Measurements from ENCODE around the gene CPN2.

Gene CPN2

DNA sequence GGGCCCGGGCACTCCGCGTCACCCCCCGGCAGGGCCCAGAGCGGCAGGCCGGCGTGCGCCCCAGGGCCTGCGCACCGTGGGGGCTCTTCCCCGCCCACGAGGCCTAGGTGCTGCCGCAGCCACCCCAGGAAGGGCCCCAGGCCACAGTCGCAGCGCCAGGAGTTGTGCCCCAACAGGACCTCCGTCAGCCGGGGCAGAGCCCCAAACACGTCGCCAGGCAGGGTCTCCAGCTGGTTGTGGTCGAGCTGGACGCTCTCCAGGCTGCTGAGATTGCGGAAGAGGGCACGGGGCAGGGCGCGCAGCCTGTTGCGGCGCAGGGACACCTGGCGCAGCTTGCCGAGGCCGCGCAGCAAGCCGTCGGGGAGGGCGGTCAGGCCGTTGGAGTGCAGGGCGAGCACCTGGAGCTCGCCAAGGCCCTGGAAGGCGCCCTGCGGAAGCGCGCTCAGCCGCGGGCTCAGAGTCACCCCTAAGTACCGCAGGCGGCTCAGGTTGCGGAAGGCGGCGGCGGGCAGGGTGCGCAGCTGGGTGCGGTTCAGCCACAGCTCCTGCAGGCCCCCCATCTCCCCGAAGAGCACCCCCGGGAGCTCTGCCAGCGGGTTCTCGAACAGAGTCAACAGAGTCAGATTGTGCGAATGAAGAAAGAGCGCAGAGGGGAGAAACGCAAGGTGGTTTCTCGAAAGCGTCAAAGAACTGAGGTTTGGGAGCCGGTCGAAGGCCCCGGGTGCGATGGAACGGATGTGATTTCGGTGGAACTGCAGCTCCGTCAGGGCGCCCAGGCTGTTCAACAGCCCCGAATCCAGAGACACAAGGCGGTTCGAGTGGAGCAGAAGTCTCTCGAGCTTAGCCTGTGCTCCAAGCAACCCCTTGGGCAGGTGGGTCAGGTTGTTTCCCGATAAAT is 46.0 kb upstream of the CPN2 start:
- H3K27me3 ChIP-seq (ENCODE audit: insufficient read depth, poor library complexity, severe bottlenecking): peaks cover 7% of the 10 kb centered on the region
- 0 out of 3 replicates have a peak, but pooled peaks have one; percentile 22 for ATAC-seq (ENCODE audit: low read depth)
- no peaks in the 10 kb centered on the region for H3K9me3 ChIP-seq (ENCODE audit: severe bottlenecking)
- H3K4me3 ChIP-seq (ENCODE audit: severe bottlenecking): no peak overlapping the region
- no peak for TF ChIP-seq CTCF (IDR thresholded peaks at IDR 0.05; ENCODE audit: poor library complexity, severe bottlenecking)
- no peak for DNase-seq (ENCODE audit: low spot score)
- no peaks in the 10 kb centered on the region for H3K36me3 ChIP-seq (ENCODE audit: low read depth)
- H3K27ac ChIP-seq (ENCODE audit: poor library complexity, severe bottlenecking): no peak overlapping the region
- H3K4me1 ChIP-seq (ENCODE audit: insufficient read depth, poor library complexity, severe bottlenecking): no peaks in the 10 kb centered on the region

GRCh38 chr3:194396539-194396858 is 45.4 kb upstream of the CPN2 start:
- Histone ChIP-seq H3K4me1 (ENCODE audit: insufficient read depth, poor library complexity, severe bottlenecking) (no peaks in the 10 kb centered on the region), H3K9me3 (ENCODE audit: severe bottlenecking) (no peaks in the 10 kb centered on the region), H3K36me3 (ENCODE audit: low read depth) (no peaks in the 10 kb centered on the region), H3K4me3 (ENCODE audit: severe bottlenecking) (no peak overlapping the region), H3K27me3 (ENCODE audit: insufficient read depth, poor library complexity, severe bottlenecking) (peaks cover 7% of the 10 kb centered on the region), H3K27ac (ENCODE audit: poor library complexity, severe bottlenecking) (no peak overlapping the region)
- ATAC-seq (ENCODE audit: low read depth) (no peak), DNase-seq (ENCODE audit: low spot score) (no peak)
- TF ChIP-seq CTCF (IDR thresholded peaks at IDR 0.05; ENCODE audit: poor library complexity, severe bottlenecking): no peak

- H3K4me3 ChIP-seq (ENCODE audit: severe bottlenecking): no peak overlapping the region
- H3K36me3 ChIP-seq (ENCODE audit: low read depth): no peaks in the 10 kb centered on the region
- no peak for DNase-seq (ENCODE audit: low spot score)
- H3K4me1 ChIP-seq (ENCODE audit: insufficient read depth, poor library complexity, severe bottlenecking): no peaks in the 10 kb centered on the region
- H3K27me3 ChIP-seq (ENCODE audit: insufficient read depth, poor library complexity, severe bottlenecking): peaks cover 7% of the 10 kb centered on the region
- no peaks in the 10 kb centered on the region for H3K9me3 ChIP-seq (ENCODE audit: severe bottlenecking)
- no peak overlapping the region for H3K27ac ChIP-seq (ENCODE audit: poor library complexity, severe bottlenecking)
- TF ChIP-seq CTCF (IDR thresholded peaks at IDR 0.05; ENCODE audit: poor library complexity, severe bottlenecking): no peak
- no peak for ATAC-seq (ENCODE audit: low read depth)
Observed at GRCh38 chr3:194395778-194396538, 44.8 kb upstream of the CPN2 start.

DNA sequence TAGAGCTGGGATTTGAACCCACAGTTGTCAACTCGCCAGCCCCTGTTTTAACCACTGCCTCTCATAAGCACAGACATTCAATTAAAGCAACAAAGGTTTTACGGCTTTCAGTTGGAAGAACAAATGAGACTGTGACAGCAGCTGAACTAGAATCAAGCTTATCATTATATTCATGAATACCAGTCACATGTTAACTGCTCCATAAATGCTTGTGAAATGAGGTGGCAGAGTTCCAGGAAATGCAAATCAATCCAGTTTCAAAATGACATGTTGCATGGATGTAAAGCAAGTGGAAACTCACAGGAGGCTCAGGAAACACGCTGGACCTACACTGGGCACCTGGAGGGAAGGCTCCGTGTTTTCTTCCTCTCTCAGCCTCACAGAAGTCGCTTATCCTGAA is 44.1 kb upstream of the CPN2 start:
- H3K4me3 ChIP-seq (ENCODE audit: severe bottlenecking): no peak overlapping the region
- no peaks in the 10 kb centered on the region for H3K4me1 ChIP-seq (ENCODE audit: insufficient read depth, poor library complexity, severe bottlenecking)
- H3K27ac ChIP-seq (ENCODE audit: poor library complexity, severe bottlenecking): no peak overlapping the region
- no peaks in the 10 kb centered on the region for H3K36me3 ChIP-seq (ENCODE audit: low read depth)
- no peak for DNase-seq (ENCODE audit: low spot score)
- ATAC-seq (ENCODE audit: low read depth): 0 out of 3 replicates have a peak, but pooled peaks have one; percentile 10
- no peaks in the 10 kb centered on the region for H3K9me3 ChIP-seq (ENCODE audit: severe bottlenecking)
- H3K27me3 ChIP-seq (ENCODE audit: insufficient read depth, poor library complexity, severe bottlenecking): peaks cover 7% of the 10 kb centered on the region
- TF ChIP-seq CTCF (IDR thresholded peaks at IDR 0.05; ENCODE audit: poor library complexity, severe bottlenecking): no peak

All from RWPE2 (cell line).